Colon (tissue), 2 donors: ENCODE data around the gene SIX3.

Experiments
- FAIRE-seq: peaks from 2 replicates; lab custom pipeline; 2012; peaks lifted over from hg19 to GRCh38; lab: Jason Lieb, UNC
- donor health status: control.
- donor health status: control.

The SIX3 gene

DNA sequence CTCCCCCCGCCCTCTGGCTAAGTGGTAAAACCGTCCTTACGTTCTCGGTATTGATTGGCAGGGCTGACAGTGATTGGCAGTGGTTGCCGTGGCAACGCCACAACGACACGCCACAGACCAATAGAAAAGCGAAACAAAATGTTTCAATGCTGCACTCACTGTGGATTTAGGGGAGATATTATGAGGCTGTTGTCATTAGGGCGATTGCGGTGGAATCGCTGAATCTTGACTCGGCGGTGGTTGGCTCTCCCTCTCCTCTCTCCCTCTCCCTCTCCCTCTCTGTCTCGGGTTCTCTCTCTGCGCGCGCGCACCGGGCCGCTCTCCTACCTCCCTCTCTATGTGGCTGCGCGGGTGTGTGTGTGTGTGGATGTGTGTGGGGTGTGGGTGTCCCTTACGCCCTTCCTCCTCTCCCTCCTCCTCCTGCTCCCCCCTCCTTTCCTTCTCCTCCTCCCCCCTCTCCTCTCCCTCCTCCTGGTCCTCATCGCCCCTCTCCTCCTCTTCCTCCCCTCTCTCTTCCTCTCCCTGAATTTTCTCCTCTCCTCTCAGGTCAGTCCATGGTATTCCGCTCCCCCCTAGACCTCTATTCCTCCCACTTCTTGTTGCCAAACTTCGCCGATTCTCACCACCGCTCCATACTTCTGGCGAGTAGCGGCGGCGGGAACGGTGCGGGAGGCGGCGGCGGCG is at the start of gene SIX3:
TSS of gene SIX3 (plus strand) at position 152 of the 684 bp plus-strand sequence. CDS start at position 555, 403 bp downstream.
- FAIRE-seq = no peak

GRCh38 chr2:44894058-44894457 is 47.4 kb upstream of the SIX3 start:
- no peak for FAIRE-seq

DNA sequence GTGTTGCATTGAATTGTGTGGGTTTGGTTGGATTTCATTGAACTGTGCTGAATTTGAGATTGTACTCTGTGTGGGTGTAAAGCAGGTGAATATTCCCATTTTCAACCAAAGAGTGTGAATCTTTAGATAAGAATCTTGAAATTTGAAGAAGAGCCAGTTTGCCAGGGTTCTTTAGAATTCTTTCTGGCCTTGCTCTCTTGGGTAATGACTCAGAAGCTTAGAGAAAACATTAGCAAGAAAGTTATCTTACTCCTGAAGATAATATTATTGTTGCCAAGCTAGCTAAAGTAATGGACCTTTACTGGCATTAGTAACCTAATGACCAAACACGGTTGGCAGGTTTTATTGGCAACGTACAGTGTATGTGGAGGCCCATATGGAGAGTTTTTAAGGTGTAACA is 46.4 kb upstream of the SIX3 start:
- no peak for FAIRE-seq

DNA sequence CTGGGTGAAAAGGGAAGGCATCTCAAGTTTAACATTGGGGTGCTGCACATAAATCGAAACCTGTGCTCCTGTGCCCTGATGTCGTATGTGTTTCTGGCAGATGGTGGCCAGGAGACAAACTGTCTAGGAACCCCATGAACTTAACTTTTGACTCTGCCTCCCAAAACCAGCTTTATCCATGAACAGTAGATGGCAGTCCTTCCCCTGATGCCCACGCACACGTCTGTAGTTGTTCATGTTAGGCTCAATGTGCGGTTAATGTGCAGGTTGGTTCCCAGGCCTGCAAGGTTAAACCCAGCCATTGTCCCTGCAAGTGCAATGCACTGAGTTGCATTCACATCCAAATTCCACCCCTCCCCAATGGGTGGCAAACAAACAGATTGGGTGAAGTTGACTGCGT is 44.1 kb upstream of the SIX3 start:
- no peak for FAIRE-seq

DNA sequence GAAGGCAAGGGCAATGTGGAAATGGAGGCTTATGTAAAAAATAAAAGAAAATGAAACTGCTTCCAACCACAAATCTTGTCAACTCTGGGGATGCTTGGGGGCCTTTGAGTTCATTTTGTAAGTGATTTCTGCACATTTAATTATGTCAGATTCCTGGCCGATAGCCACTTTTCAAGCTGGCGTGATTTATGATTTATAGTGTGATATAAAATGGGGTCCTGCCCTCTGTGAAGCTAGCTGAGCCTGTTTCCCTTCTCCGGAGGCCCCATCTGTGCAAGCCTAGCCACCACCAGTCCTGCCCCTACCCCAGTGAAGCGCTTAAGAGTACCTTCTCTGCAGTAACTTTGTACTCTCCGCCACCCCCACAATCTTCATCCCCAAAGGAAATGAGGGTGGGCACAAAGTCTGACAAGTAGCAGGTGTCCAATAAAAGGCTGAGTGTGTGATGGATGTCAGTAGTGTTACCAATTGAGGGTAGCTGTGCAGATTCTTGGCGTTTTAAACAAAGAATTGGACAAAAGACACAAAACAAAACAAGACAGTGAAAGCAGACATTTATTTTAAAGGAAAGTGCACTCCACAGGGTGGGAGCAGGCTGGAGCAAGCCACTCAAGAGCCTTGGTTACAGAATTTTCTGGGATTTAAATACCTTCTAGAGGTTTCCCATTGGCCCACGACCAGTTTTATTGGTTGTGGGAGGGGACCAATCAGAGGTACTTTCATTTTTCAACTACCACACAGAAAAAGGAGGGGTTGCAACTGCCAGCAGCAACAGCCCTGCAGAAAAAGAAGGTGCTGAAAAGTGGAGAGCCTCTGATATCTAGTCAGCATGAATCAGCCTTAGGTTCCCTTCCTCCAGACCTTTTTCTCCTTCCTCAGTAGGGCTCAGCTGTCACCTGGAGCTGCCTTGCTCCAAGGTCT is 39.0 kb upstream of the SIX3 start:
- no peak for FAIRE-seq

DNA sequence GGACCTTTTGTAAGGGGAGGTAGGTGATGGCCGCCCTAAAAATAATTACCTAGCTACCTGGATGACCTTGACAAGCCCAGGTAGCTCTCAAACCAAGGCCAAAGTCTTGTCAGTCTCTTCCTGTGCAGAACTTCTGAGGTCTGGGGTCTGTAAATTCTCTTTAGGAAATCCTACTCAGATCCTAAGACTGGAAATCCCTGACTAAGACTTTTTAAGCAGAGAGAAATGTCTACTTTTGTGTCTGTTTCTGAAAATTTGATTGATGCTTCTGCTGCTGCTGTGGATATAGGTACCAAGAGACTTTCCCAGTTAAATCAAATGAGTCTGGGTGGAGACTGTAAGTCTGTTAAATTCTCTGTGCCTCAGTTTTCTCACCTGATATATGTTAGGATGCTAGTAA is 36.9 kb upstream of the SIX3 start:
- FAIRE-seq = no peak

GRCh38 chr2:44906972-44907371 is 34.5 kb upstream of the SIX3 start:
- FAIRE-seq = no peak

- FAIRE-seq = no peak
Measured at GRCh38 chr2:44909831-44910230, 31.7 kb upstream of the SIX3 start.

GRCh38 chr2:44912660-44913059 is 28.8 kb upstream of the SIX3 start:
- FAIRE-seq = no peak

DNA sequence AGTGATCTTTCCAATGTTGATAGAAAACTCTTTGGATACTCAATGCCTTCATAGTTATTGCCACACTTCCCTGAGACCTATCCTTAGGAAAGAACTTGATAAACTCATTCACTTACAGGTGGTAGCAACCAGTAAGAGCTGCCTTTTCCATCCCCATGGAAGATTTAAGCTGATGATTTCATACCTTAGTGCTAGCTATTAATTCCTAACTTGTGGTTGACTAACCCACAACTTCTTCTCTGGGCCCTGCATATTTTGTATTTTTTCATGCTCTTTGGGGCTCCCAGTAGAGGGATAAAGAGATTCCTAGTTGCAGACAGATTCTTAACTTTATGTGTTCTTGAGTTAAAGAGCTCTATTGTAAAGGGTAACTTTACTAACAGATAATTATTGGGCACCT is 25.2 kb upstream of the SIX3 start:
- no peak for FAIRE-seq

DNA sequence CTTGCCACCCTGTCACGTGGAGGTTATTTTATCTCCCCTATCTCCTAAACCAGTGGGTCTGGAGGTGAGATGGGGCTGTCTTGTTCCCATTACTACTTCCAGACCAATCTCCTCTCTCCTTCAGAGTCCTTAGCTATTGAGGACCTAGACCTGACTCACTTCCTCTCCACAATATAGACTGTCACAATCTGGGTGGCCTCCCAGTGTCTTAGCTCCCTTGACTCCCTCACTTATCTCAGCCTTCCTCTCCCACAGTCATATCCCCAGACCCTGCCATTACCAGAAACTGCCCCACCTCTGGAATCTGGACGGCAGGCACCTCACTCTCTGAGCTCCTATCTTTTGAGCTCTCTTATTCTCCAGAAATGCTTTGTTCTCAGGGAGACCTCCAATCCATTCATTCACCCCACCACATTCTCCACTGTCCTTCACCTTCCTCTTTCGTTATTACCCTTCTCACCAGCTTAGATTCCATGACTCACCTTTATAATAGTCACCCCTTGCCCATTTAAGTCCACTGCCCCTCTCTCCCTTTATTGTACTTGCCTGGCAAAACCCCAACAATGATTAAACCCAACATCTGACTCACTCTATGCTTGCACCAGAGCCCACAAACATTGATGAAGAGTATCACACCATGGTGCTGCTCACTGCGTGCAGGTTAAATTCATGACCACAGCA is 23.3 kb upstream of the SIX3 start:
- no peak for FAIRE-seq

DNA sequence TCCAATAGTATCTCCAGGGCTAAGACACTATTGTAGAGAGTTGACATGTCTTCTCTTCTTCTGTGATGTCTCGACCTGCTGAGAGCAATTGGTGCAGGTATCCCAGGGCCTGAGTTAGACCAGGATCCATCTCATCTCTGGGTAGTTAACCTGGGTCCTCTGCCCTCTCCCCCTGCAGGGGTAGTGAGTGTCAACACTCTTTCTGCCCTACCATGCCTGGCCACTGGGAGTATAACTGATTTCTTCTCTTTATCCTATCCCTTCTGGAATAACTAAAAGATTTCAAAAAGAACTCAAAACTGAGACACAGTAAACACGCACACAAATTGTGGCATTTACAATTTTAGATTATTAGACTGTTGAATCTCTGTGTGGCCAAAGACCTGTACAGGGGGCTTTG is 20.8 kb upstream of the SIX3 start:
- no peak for FAIRE-seq

GRCh38 chr2:44922776-44923175 is 18.7 kb upstream of the SIX3 start:
- FAIRE-seq = no peak

DNA sequence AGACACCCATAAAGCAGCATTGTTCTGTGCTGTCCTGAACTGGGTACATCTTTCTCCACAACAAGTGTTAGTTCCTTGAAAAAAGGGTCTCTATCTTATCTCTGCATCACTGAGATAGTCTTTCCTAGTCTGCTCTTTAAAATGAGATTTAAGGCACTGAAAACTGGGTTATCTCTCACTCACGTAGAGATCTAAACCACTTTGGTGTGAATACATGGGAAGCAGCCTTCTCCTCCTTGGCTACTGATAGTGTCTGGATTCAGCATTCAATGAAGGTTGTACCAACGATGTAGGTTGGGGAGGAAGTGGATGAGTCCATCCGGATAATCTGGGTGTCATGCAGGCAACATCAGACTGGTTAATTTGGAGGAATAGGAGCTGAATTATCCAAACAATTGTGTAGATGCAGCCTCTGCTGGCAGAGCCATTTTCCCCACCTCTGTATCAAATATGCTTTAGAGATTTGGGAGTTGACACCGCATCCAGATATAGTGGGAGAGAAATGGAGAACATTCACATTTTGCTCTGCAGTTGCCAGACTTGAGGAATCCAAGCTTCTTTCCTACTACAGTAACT is 15.9 kb upstream of the SIX3 start:
- no peak for FAIRE-seq

DNA sequence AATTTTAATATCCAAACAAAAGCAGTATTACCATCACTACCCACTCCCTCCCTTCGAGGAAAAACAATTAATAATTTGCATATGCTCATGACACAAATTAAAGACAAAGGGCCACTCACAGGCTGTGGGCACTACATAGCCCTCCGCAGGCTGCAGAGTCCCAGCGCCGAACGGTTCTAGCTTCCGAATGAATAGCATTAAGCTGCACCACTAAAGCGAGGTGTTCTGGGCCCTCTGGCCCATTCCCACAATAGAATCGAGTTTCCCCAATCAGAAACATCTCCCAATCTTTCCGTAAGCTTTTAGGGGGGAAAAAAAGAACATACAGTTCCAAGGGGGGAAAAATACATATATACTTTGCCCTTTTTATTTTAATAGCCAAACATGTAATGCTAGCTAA is 14.5 kb upstream of the SIX3 start:
- FAIRE-seq = no peak

GRCh38 chr2:44927985-44928482 is 13.5 kb upstream of the SIX3 start:
- no peak for FAIRE-seq

GRCh38 chr2:44928483-44929158 is 12.9 kb upstream of the SIX3 start:
- FAIRE-seq = no peak

DNA sequence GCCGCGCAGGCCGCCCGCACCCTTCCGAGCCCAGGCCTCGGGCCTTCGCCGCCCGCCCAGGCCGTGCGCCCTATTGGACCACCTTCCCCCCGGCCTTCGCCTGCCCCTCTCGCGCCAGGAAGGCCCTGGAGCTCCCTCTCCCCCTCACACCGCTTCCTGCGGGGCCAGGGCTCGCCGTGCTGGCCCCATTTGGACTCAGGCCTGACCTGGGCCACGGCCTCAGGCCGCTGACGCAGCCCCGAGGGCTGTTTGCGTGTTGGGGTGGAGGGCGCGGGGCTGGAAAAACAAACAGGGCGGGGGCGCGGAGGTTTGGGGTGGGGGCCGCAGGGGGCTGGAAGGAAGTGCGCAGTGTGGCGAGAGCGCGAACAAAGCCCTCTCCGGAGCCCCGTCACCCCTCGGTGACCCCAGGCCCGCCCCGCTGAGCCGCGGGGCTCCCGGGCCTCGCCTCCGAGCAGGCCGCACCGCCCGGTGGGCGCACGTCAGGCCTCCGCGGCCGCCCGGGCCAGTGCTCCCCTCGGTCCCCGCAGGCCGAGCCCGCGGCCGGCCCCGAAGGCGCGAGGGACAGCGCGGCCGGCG is 12.3 kb upstream of the SIX3 start:
- FAIRE-seq = no peak

DNA sequence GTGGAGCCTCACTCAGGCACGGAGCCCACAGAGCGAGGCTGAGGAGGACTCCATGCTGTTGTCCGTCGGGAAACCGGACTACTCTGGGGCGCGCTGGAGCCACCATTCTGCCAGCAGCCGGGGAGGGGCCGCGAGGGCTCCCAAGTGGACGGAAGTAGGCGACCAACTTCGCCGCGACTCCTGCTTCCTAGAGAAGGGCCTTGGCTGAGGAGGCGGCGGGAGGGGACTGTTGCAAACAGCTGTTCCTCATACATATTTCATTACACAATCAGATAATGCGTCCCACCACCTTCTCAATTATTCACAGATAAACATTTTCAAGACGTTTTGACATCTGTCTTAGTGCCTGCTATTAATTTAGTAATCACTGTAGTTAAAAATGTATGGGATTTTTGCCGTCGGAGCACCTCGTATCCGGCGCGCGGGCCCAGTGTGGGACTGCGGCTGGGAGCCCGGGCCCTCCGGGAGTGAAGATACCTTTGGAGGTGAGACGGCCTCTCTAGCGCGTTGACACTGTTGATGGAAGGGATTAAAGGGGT is 11.7 kb upstream of the SIX3 start:
- no peak for FAIRE-seq

GRCh38 chr2:44930274-44931197 is 11.0 kb upstream of the SIX3 start:
- no peak for FAIRE-seq
